B cell (primary cell): ENCODE measurements around the gene SHB. TPM values are rescaled to one million over a fixed set of nuclear protein-coding genes. Genes with fewer than 3 reads are reported as not detected.

Experiments
- ATAC-seq: fragments of 200-7000 bp; cut with Tn5 transposase; one replicate; pipeline ENCODE4 v1.10.0; 2021; ENCODE audit warnings: low read depth, mild to moderate bottlenecking, moderate number of reproducible peaks, moderate library complexity
- CTCF ChIA-PET: fragments of 350-600 bp; sonication (Branson Sonifier 250); formaldehyde crosslinking; loops from one replicate; lab custom pipeline; 2021; ENCODE audit warnings: antibody characterized with exemption, inconsistent platforms; lab: Charles Lee
- POLR2A ChIA-PET: fragments of 350-600 bp; sonication (Branson Sonifier 250); formaldehyde crosslinking; loops from one replicate; lab custom pipeline; 2021; ENCODE audit warnings: antibody characterized with exemption; lab: Charles Lee
- DNase-seq: peaks from one replicate; pipeline ENCODE4 v3.0.0; 2013
- H2AFZ ChIP-seq: 2 replicates; pipeline ENCODE4 v1.6.1; 2012; ENCODE audit warnings: mild to moderate bottlenecking, low read depth, low read length; ENCODE audit not compliant: insufficient read depth, poor library complexity, severe bottlenecking
- H3K27ac ChIP-seq, 2 donors: 1 replicate in 1 of 2; 2 replicates in 1 of 2; pipeline ENCODE4 v1.5.1; 2012 to 2013; ENCODE audit warnings: low read length in 2 of 2, mild to moderate bottlenecking in 2 of 2, moderate library complexity in 1 of 2
- H3K27me3 ChIP-seq, 4 experiments: fragments of 200-600 bp in 1 of 4; sonication (generic) in 1 of 4; replicated peaks in 1 of 4; 1 replicate in 2 of 4; 2 replicates in 2 of 4; pipeline versions ENCODE4 v1.6.1 to v1.7.0; 2013 to 2016; ENCODE audit warnings: low read length in 3 of 4, mild to moderate bottlenecking in 2 of 4, mixed read lengths in 1 of 4, moderate library complexity in 1 of 4; ENCODE audit not compliant: insufficient read depth in 4 of 4, control insufficient read depth in 3 of 4; ENCODE audit errors: control extremely low read depth in 1 of 4
- H3K36me3 ChIP-seq, 2 experiments: replicated peaks in 1 of 2; 1 replicate in 1 of 2; 2 replicates in 1 of 2; pipeline versions ENCODE4 v1.6.1 to v1.7.1; 2013; ENCODE audit warnings: low read length in 1 of 2; ENCODE audit not compliant: insufficient read depth in 2 of 2, control insufficient read depth in 1 of 2; ENCODE audit errors: control extremely low read depth in 1 of 2, extremely low read depth in 1 of 2
- H3K4me1 ChIP-seq, 2 donors: fragments of 200-600 bp in 1 of 2; sonication (generic) in 1 of 2; 1 replicate in 1 of 2; 2 replicates in 1 of 2; pipeline versions ENCODE4 v1.5.1 to v1.6.1; 2013 to 2017; ENCODE audit warnings: low read length in 2 of 2; ENCODE audit not compliant: control insufficient read depth in 2 of 2, insufficient read depth in 2 of 2
- H3K4me2 ChIP-seq: replicated peaks from 2 replicates; pipeline ENCODE3; 2012; ENCODE audit warnings: mild to moderate bottlenecking, low read depth, low read length; ENCODE audit not compliant: poor library complexity, severe bottlenecking
- H3K4me3 ChIP-seq, 5 experiments: fragments of 200-600 bp in 1 of 5; sonication (generic) in 1 of 5; 1 replicate in 3 of 5; 2 replicates in 2 of 5; pipeline versions ENCODE4 v1.5.1 to v1.7.0; 2011 to 2016; ENCODE audit warnings: low read length in 4 of 5, mild to moderate bottlenecking in 4 of 5, low read depth in 2 of 5, control low read depth in 1 of 5, moderate library complexity in 1 of 5; ENCODE audit not compliant: insufficient read depth in 1 of 5; ENCODE audit errors: control extremely low read depth in 1 of 5, extremely low read depth in 1 of 5
- H3K79me2 ChIP-seq: fragments of 200-600 bp; sonication (generic); one replicate; pipeline ENCODE4 v1.6.0; 2016; ENCODE audit warnings: low read length; ENCODE audit not compliant: control insufficient read depth, insufficient read depth
- H3K9ac ChIP-seq: fragments of 200-600 bp; sonication (generic); 2 replicates; pipeline ENCODE4 v1.6.1; 2017; ENCODE audit warnings: mild to moderate bottlenecking, low read length, moderate library complexity
- H3K9me3 ChIP-seq, 3 donors: one replicate each; pipeline versions ENCODE4 v1.6.1 to v1.7.1; 2013; ENCODE audit warnings: low read length in 2 of 3; ENCODE audit not compliant: control insufficient read depth in 2 of 3, insufficient read depth in 1 of 3; ENCODE audit errors: control extremely low read depth in 1 of 3
- H4K20me1 ChIP-seq: 2 replicates; pipeline ENCODE4 v1.6.0; 2012; ENCODE audit warnings: mild to moderate bottlenecking, low read length; ENCODE audit not compliant: insufficient read depth, control insufficient read depth, poor library complexity, severe bottlenecking
- H3K27ac Mint-ChIP-seq: one replicate; pipeline ENCODE4 v1.8.0; 2021; ENCODE audit warnings: mixed read lengths
- H3K27me3 Mint-ChIP-seq: one replicate; pipeline ENCODE4 v1.8.0; 2021; ENCODE audit warnings: mixed read lengths
- H3K4me1 Mint-ChIP-seq: one replicate; pipeline ENCODE4 v1.8.0; 2021; ENCODE audit warnings: mixed read lengths
- H3K4me3 Mint-ChIP-seq: one replicate; pipeline ENCODE4 v1.8.0; 2021; ENCODE audit warnings: mixed read lengths
- H3K9me3 Mint-ChIP-seq: one replicate; pipeline ENCODE4 v1.8.0; 2022; ENCODE audit warnings: mixed read lengths; ENCODE audit not compliant: insufficient read depth
- EZH2 ChIP-seq: IDR thresholded peaks from 2 replicates; pipeline ENCODE4 v1.6.1; 2012; ENCODE audit warnings: borderline replicate concordance, low read depth, mild to moderate bottlenecking, moderate library complexity, low read length; ENCODE audit not compliant: insufficient read depth, poor library complexity, severe bottlenecking
- WGBS: methylation state at CpG from one replicate; pipeline ENCODE4 v1.1.5; 2013; ENCODE audit warnings: missing lambda C conversion rate; ENCODE audit not compliant: insufficient coverage; 5-methylcytosine and 5-hydroxymethylcytosine counted together
- intact Hi-C: fragments of 100-400 bp; cut with micrococcal nuclease; formaldehyde crosslinking; loops from one replicate; pipeline ENCODE4 v1.10.0; 2022
- polyA plus RNA-seq: library from polyadenylated mRNA; depleted of rRNA; stranded (reverse); fragments of >200 nt; gene quantifications from 2 replicates; pipeline ENCODE4 v1.2.3, GENCODE V29; 2012
- total RNA-seq, 2 donors: library from RNA; stranded (reverse); fragments of 120-200 nt in 1 of 2; gene quantifications; 1 replicate in 1 of 2; 2 replicates in 1 of 2; pipeline versions ENCODE4 v1.2.3 to v1.2.4, GENCODE V29; 2013 to 2022
- TF ChIP-seq, protein P1 (sequence below): fragments of 200-600 bp; IDR thresholded peaks from one replicate; pipeline ENCODE4 v1.8.0; 2022; ENCODE audit warnings: antibody characterized with exemption, mild to moderate bottlenecking

The SHB gene
- total and polyA plus RNA-seq, 2 donors (not counting 1 experiment from before 2014, with no cell fraction given): 0.06 to 1.9 TPM

DNA sequence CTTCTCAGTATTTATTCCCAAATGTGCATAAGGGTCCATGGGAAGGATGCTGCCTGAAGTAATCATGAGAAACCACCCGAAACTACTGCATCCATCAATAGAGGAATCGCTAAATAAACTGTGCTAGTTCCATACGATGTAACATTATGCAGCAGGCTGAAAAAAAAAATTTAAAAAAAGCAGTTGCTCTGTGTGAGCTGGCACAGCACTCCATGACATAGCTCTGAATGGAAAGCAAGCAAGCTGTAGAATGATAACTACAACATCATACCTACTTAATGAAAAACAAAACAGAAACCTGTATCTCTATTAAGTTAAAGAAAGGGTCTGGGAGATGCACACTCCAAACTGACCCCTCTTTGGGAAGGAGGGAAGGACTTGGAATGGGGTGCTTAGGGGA, 49.3 kb downstream of the SHB start:
- H3K4me3 ChIP-seq: no peak overlapping the region
- Mint-ChIP-seq H3K9me3 (no peaks in the 10 kb centered on the region), H3K27me3 (peaks cover 16% of the 10 kb centered on the region), H3K27ac (no peak overlapping the region), H3K4me3 (no peak overlapping the region), H3K4me1 (no peaks in the 10 kb centered on the region)
- CTCF ChIA-PET: no interaction called here
- no peaks in the 10 kb centered on the region for H4K20me1 ChIP-seq
- DNase-seq (no peak), ATAC-seq (no peak)
- H2AFZ ChIP-seq: no peak overlapping the region
- no peaks in the 10 kb centered on the region for H3K4me1 ChIP-seq
- H3K4me2 ChIP-seq: no peak overlapping the region
- H3K9ac ChIP-seq: no peak overlapping the region
- no peak for TF ChIP-seq EZH2
- TF ChIP-seq, protein P1, sequence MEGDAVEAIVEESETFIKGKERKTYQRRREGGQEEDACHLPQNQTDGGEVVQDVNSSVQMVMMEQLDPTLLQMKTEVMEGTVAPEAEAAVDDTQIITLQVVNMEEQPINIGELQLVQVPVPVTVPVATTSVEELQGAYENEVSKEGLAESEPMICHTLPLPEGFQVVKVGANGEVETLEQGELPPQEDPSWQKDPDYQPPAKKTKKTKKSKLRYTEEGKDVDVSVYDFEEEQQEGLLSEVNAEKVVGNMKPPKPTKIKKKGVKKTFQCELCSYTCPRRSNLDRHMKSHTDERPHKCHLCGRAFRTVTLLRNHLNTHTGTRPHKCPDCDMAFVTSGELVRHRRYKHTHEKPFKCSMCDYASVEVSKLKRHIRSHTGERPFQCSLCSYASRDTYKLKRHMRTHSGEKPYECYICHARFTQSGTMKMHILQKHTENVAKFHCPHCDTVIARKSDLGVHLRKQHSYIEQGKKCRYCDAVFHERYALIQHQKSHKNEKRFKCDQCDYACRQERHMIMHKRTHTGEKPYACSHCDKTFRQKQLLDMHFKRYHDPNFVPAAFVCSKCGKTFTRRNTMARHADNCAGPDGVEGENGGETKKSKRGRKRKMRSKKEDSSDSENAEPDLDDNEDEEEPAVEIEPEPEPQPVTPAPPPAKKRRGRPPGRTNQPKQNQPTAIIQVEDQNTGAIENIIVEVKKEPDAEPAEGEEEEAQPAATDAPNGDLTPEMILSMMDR: no peak
- intact Hi-C loops: no loop called here
- H3K27me3 ChIP-seq: no peaks in the 10 kb centered on the region
- no peaks in the 10 kb centered on the region for H3K36me3 ChIP-seq
- no peaks in the 10 kb centered on the region for H3K9me3 ChIP-seq
- H3K79me2 ChIP-seq: no peaks in the 10 kb centered on the region
- no CpG with 5 or more reads among the region's 3 CpGs for WGBS
- H3K27ac ChIP-seq: no peak overlapping the region
- POLR2A ChIA-PET: no interaction called here

DNA sequence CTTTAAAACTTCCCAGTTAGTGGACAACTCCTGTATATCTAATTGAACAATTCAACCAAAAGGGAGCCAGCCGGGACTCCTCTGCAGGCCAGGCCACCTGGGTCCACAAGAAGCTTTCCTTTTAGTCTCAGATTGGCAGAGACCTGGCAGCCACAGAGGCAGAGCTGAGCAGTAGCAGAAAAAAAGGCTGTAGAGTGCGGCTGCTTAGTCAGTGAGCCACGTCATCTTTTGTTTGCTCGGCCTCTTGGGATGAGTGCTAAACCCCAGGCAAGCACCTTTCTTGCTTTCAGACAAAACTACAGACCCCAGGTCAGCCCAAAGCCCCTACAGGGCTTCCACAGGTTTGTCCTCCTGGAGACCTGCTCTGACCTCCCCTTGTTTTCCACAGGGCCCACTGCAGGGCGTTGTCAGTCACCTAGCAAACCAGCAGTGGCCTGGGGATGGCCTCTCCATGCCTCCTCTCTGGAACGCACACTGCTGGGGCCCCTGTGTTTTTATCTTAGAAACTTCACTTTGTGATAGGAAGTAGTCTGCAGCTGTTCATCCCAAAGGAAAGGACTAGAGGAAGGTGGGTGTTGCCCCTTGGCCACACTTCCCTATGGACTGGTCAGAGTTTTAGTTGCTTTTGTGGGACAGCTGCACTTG, 49.9 kb downstream of the SHB start:
- no peaks in the 10 kb centered on the region for H3K9me3 ChIP-seq
- no peak overlapping the region for H3K4me2 ChIP-seq
- no peaks in the 10 kb centered on the region for H3K36me3 ChIP-seq
- ChIA-PET CTCF (interaction anchor here (1.1 kb wide), 1 partner anchor 141 kb away, joined by 3 read pairs; no protein-coding TSS in a partner anchor), POLR2A (no interaction called here)
- Mint-ChIP-seq H3K27me3 (peaks cover 14% of the 10 kb centered on the region), H3K4me3 (no peak overlapping the region), H3K27ac (no peak overlapping the region), H3K9me3 (no peaks in the 10 kb centered on the region), H3K4me1 (no peaks in the 10 kb centered on the region)
- no peak for DNase-seq
- H3K9ac ChIP-seq: no peak overlapping the region
- H3K4me1 ChIP-seq: no peaks in the 10 kb centered on the region
- no peak for ATAC-seq
- no peaks in the 10 kb centered on the region for H3K27me3 ChIP-seq
- intact Hi-C loops: no loop called here
- no peak overlapping the region for H3K4me3 ChIP-seq
- no peaks in the 10 kb centered on the region for H3K79me2 ChIP-seq
- WGBS: 73% methylated on average over 6 of the region's 6 CpGs
- no peaks in the 10 kb centered on the region for H4K20me1 ChIP-seq
- no peak overlapping the region for H3K27ac ChIP-seq
- TF ChIP-seq, protein P1: no peak
- no peak for TF ChIP-seq EZH2
- no peak overlapping the region for H2AFZ ChIP-seq
